ENCODE data around the gene EIF4E3.

The EIF4E3 gene

GRCh38 chr3:71649757-71650156 is 75.4 kb downstream of the EIF4E3 start:
- no peak for DNase-seq (ENCODE audit: low read depth)

- DNase-seq (ENCODE audit: low read depth), result no peak
Measured at GRCh38 chr3:71647751-71648150, 77.5 kb downstream of the EIF4E3 start.

GRCh38 chr3:71646971-71647370 is 78.2 kb downstream of the EIF4E3 start:
- DNase-seq (ENCODE audit: low read depth), result no peak

GRCh38 chr3:71645140-71645539 is 80.1 kb downstream of the EIF4E3 start:
- no peak for DNase-seq (ENCODE audit: low read depth)

GRCh38 chr3:71641674-71642073 is 83.5 kb downstream of the EIF4E3 start:
- no peak for DNase-seq (ENCODE audit: low read depth)

GRCh38 chr3:71640331-71640983 is 84.7 kb downstream of the EIF4E3 start:
- no peak for DNase-seq (ENCODE audit: low read depth)

GRCh38 chr3:71636482-71636881 is 88.7 kb downstream of the EIF4E3 start:
- DNase-seq (ENCODE audit: low read depth), result no peak

GRCh38 chr3:71636001-71636400 is 89.2 kb downstream of the EIF4E3 start:
- no peak for DNase-seq (ENCODE audit: low read depth)

GRCh38 chr3:71634671-71635070 is 90.5 kb downstream of the EIF4E3 start:
- DNase-seq (ENCODE audit: low read depth), result no peak

GRCh38 chr3:71629711-71630110 is 95.5 kb downstream of the EIF4E3 start:
- no peak for DNase-seq (ENCODE audit: low read depth)

GRCh38 chr3:71629289-71629688 is 95.9 kb downstream of the EIF4E3 start:
- DNase-seq (ENCODE audit: low read depth), result peak; percentile 77

- no peak for DNase-seq (ENCODE audit: low read depth)
Measured at GRCh38 chr3:71628522-71628921, 96.7 kb downstream of the EIF4E3 start.

GRCh38 chr3:71625676-71626075 is 99.5 kb downstream of the EIF4E3 start:
- no peak for DNase-seq (ENCODE audit: low read depth)
